OCI-LY1 (cell line): ENCODE data around the gene ARF1.

Experiments
- CTCF ChIP-seq: fragments of 200-600 bp; sonication (generic), shearing (Covaris generic); IDR thresholded peaks from 2 replicates; pipeline ENCODE4 v1.5.1; 2017; ENCODE audit warnings: mild to moderate bottlenecking, antibody characterized with exemption, low read length, moderate library complexity, mixed read lengths
- EZH2 ChIP-seq: fragments of 200-600 bp; sonication (generic), shearing (Covaris generic); IDR thresholded peaks from 2 replicates; pipeline ENCODE4 v1.8.0; 2017; ENCODE audit warnings: borderline replicate concordance, mixed run types, mild to moderate bottlenecking, antibody characterized with exemption, low read length, moderate library complexity, mixed read lengths

GRCh38 chr1:228041316-228041715 is 41.2 kb upstream of the ARF1 start:
- TF ChIP-seq CTCF (no peak), EZH2 (no peak)
